Measurements from ENCODE around the gene PPP1R15A.
"Not testable (repeated sequence)": the region's sequence is repeated elsewhere in the genome, so short reads cannot be mapped to it uniquely, and the experiment has no call there.

PPP1R15A gene

DNA sequence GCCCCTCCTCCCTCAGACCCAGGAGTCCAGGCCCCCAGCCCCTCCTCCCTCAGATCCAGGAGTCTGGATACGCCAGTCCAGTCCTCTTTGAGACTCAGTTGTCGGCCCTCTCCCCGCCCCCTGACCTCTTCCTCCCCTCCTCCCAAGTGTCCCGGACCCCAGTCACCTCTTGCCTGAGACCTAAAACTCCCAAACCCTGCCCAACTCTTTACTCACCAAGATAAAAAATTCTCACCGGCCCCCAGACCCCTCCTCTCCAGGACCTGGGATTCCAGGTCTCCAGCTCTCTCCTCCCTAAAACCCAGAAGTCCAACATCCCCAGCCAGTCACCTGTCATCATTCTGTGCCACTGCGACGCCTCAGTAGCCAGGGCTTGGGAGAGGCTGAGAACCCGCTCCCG is 34.5 kb upstream of the PPP1R15A start:
- no peaks in the 10 kb centered on the region for H3K27me3 ChIP-seq (ENCODE audit: control insufficient read depth, insufficient read depth, low read length)
- peak overlapping the region; percentile 35; the same call in 1 of the 2 replicates for H3K4me3 ChIP-seq (ENCODE audit: low read length)
- H3K36me3 ChIP-seq (ENCODE audit: control insufficient read depth, insufficient read depth, low read length) = no peaks in the 10 kb centered on the region
- no CpG with 5 or more reads among the region's 9 CpGs for WGBS (ENCODE audit: insufficient coverage, insufficient read length)
- no peak overlapping the region for H3K27ac ChIP-seq (ENCODE audit: low read length)
- no peaks in the 10 kb centered on the region for H3K9me3 ChIP-seq (ENCODE audit: control insufficient read depth, insufficient read depth, low read length)
- H3K4me1 ChIP-seq (ENCODE audit: control insufficient read depth, insufficient read depth, low read length) = no peaks in the 10 kb centered on the region
- DNase-seq (ENCODE audit: low read depth, low spot score) = no peak

DNA sequence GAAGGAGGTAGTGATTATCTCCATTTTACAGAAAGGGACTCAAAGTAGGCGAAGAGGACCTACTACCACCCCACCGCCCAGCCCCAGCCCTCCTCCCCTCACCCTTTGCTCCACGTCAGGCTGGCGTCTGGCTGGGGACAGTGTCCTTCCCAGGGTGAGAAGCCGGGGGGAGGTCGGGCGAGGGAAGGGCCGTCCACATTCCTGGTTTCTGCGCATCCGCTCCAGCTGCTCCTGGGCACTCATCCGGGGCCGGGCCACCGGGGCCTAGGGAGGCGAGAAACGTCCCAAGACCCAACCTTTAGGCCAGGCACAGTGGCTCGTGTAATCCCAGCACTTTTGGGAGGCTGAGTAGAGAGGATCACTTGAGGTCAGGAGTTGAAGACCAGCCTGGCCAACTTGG is 31.2 kb upstream of the PPP1R15A start:
- H3K27me3 ChIP-seq (ENCODE audit: control insufficient read depth, insufficient read depth, low read length) = no peaks in the 10 kb centered on the region
- H3K36me3 ChIP-seq (ENCODE audit: control insufficient read depth, insufficient read depth, low read length) = no peaks in the 10 kb centered on the region; the same call in 1 of the 2 replicates
- H3K4me3 ChIP-seq (ENCODE audit: low read length) = no peak overlapping the region
- H3K4me1 ChIP-seq (ENCODE audit: control insufficient read depth, insufficient read depth, low read length) = no peaks in the 10 kb centered on the region
- no CpG with 5 or more reads among the region's 16 CpGs for WGBS (ENCODE audit: insufficient coverage, insufficient read length)
- no peaks in the 10 kb centered on the region for H3K9me3 ChIP-seq (ENCODE audit: control insufficient read depth, insufficient read depth, low read length)
- DNase-seq (ENCODE audit: low read depth, low spot score) = no peak
- H3K27ac ChIP-seq (ENCODE audit: low read length) = no peak overlapping the region

DNA sequence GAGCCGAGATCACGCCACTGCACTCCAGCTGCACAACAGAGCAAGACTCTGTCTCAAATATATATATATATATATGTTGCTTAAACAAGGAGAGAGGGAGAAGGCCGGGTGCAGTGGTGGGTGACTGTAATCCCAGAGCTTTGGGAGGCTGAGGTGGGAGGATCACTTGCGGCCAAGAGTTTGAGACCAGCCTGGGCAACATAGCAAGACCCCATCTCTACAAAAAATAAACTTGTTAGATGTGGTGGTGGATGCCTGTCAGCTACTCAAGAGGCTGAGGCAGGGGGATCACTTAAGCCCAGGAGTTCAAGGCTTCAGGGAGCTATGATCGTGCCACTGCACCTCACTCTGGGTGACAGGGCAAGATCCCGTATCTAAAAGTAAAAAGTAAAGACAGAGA is 30.6 kb upstream of the PPP1R15A start:
- Histone ChIP-seq H3K9me3 (ENCODE audit: control insufficient read depth, insufficient read depth, low read length) (no peaks in the 10 kb centered on the region), H3K27me3 (ENCODE audit: control insufficient read depth, insufficient read depth, low read length) (no peaks in the 10 kb centered on the region), H3K36me3 (ENCODE audit: control insufficient read depth, insufficient read depth, low read length) (no peaks in the 10 kb centered on the region; the same call in 1 of the 2 replicates), H3K27ac (ENCODE audit: low read length) (no peak overlapping the region), H3K4me1 (ENCODE audit: control insufficient read depth, insufficient read depth, low read length) (no peaks in the 10 kb centered on the region), H3K4me3 (ENCODE audit: low read length) (no peak overlapping the region)
- no peak for DNase-seq (ENCODE audit: low read depth, low spot score)
- WGBS (ENCODE audit: insufficient coverage, insufficient read length) = no CpG with 5 or more reads among the region's 6 CpGs

DNA sequence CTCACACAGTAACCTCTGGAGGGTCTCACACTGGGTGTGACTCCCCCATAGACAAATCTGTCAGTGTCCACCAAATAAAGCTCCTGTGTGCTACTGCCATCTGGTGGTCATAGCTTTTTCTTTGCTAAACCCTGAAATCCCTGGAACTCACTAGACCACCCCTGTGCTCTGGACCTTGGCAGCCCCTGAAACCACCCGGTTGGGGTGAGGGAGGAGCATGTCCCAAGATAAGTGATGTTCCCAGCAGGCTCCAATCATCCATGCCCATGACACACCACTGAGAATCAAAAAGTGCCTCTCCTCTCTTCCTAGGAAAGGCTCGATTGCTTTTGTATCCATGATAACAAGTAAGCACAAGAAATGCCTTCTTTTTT is 29.4 kb upstream of the PPP1R15A start:
- Histone ChIP-seq H3K27ac (ENCODE audit: low read length) (no peak overlapping the region), H3K4me1 (ENCODE audit: control insufficient read depth, insufficient read depth, low read length) (no peaks in the 10 kb centered on the region), H3K27me3 (ENCODE audit: control insufficient read depth, insufficient read depth, low read length) (no peaks in the 10 kb centered on the region), H3K9me3 (ENCODE audit: control insufficient read depth, insufficient read depth, low read length) (no peaks in the 10 kb centered on the region), H3K36me3 (ENCODE audit: control insufficient read depth, insufficient read depth, low read length) (peaks cover 2% of the 10 kb centered on the region; the same call in 1 of the 2 replicates), H3K4me3 (ENCODE audit: low read length) (no peak overlapping the region)
- no CpG with 5 or more reads among the region's 2 CpGs for WGBS (ENCODE audit: insufficient coverage, insufficient read length)
- no peak for DNase-seq (ENCODE audit: low read depth, low spot score)

DNA sequence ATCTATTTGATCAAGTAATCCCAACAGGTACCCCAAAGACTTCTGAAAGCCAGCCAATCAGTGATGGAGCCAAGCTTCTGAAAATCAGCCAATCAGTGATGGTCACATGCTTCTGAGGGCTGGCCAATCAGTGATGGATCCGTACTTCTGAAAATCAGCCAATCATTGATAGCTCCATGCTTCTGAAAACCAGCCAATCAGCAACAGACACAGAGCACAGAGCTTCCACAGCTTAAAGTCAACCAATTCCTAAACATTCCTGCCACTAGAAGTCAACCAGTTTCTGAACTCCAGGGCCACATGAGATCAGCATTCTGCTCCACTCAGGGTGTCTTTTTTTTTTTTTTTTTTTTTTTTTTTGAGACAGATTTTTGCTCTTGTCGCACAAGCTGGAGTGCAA is 27.7 kb upstream of the PPP1R15A start:
- no CpG with 5 or more reads among the region's 2 CpGs for WGBS (ENCODE audit: insufficient coverage, insufficient read length)
- peaks cover 2% of the 10 kb centered on the region; the same call in 1 of the 2 replicates for H3K36me3 ChIP-seq (ENCODE audit: control insufficient read depth, insufficient read depth, low read length)
- no peaks in the 10 kb centered on the region for H3K4me1 ChIP-seq (ENCODE audit: control insufficient read depth, insufficient read depth, low read length)
- no peaks in the 10 kb centered on the region for H3K27me3 ChIP-seq (ENCODE audit: control insufficient read depth, insufficient read depth, low read length)
- DNase-seq (ENCODE audit: low read depth, low spot score) = no peak
- H3K27ac ChIP-seq (ENCODE audit: low read length) = no peak overlapping the region
- H3K4me3 ChIP-seq (ENCODE audit: low read length) = no peak overlapping the region
- H3K9me3 ChIP-seq (ENCODE audit: control insufficient read depth, insufficient read depth, low read length) = no peaks in the 10 kb centered on the region

DNA sequence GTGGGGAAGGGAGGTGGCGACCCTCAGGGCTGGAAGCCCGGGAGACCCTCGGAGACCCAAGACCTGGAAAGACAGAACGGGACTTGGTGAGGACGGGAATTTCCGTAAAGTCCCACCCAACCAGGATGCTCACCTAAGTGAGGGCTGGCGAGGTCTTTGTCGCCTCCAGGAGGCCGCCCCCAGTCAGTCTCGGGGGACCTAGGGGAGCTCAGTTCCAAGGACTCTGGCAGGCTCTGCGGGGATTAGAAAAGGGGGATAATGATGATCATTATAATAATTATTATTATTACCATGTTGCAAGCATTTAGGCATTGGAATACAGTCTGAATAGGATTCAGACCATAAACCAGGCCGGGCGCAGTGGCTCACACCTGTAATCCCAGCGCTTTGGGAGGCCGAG is 26.8 kb upstream of the PPP1R15A start:
- H3K4me1 ChIP-seq (ENCODE audit: control insufficient read depth, insufficient read depth, low read length) = no peaks in the 10 kb centered on the region
- peaks cover 2% of the 10 kb centered on the region; the same call in 1 of the 2 replicates for H3K36me3 ChIP-seq (ENCODE audit: control insufficient read depth, insufficient read depth, low read length)
- WGBS (ENCODE audit: insufficient coverage, insufficient read length) = no CpG with 5 or more reads among the region's 15 CpGs
- no peaks in the 10 kb centered on the region for H3K9me3 ChIP-seq (ENCODE audit: control insufficient read depth, insufficient read depth, low read length)
- no peak overlapping the region for H3K27ac ChIP-seq (ENCODE audit: low read length)
- no peaks in the 10 kb centered on the region for H3K27me3 ChIP-seq (ENCODE audit: control insufficient read depth, insufficient read depth, low read length)
- H3K4me3 ChIP-seq (ENCODE audit: low read length) = no peak overlapping the region
- DNase-seq (ENCODE audit: low read depth, low spot score) = no peak

DNA sequence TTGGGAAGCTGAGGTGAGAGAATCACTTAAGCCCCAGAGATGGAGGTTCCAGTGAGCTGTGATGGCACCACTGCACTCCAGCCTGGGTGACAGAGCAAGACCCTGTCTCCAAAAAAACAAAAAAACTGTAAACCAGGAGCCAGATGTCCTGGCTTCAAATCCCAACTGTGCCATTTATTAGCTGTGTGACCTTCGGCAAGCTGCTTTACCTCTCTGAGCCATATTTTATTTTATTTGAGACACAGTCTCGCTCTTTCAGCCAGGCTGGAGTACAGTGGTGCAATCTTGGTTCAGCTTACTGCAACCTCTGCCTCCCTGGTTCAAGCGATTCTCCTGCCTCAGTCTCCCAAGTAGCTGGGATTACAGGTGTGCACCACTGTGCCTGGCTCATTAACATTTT is 25.6 kb upstream of the PPP1R15A start:
- H3K4me3 ChIP-seq (ENCODE audit: low read length); H3K36me3 ChIP-seq (ENCODE audit: control insufficient read depth, insufficient read depth, low read length); DNase-seq (ENCODE audit: low read depth, low spot score); H3K9me3 ChIP-seq (ENCODE audit: control insufficient read depth, insufficient read depth, low read length); H3K4me1 ChIP-seq (ENCODE audit: control insufficient read depth, insufficient read depth, low read length); H3K27ac ChIP-seq (ENCODE audit: low read length); H3K27me3 ChIP-seq (ENCODE audit: control insufficient read depth, insufficient read depth, low read length): not testable (repeated sequence)
- WGBS (ENCODE audit: insufficient coverage, insufficient read length) = no CpG with 5 or more reads among the region's 3 CpGs

DNA sequence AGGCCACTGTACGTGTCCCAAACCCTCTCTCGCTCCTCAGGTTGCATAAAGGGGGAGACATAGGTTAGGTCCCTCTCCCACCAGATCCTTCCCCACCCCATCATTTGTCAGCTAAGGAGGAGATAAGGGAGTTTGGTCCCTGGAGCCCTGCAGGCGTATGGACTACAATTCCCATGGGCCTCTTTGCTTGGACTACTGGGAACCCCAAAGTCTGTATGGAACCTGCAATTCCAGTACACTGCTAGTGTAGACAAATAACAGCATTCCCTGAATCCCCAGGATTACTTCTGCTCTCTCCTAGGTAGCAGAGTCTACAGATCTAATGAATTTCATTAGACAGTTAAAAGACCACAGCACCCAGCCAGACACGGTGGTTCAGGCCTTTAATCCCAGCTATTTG is 19.9 kb upstream of the PPP1R15A start:
- H3K36me3 ChIP-seq (ENCODE audit: control insufficient read depth, insufficient read depth, low read length) = peaks cover 2% of the 10 kb centered on the region; the same call in 1 of the 2 replicates
- WGBS (ENCODE audit: insufficient coverage, insufficient read length) = no CpG with 5 or more reads among the region's 4 CpGs
- DNase-seq (ENCODE audit: low read depth, low spot score) = no peak
- H3K27me3 ChIP-seq (ENCODE audit: control insufficient read depth, insufficient read depth, low read length) = no peaks in the 10 kb centered on the region
- H3K27ac ChIP-seq (ENCODE audit: low read length) = no peak overlapping the region
- no peaks in the 10 kb centered on the region for H3K9me3 ChIP-seq (ENCODE audit: control insufficient read depth, insufficient read depth, low read length)
- no peaks in the 10 kb centered on the region; the same call in 1 of the 2 replicates for H3K4me1 ChIP-seq (ENCODE audit: control insufficient read depth, insufficient read depth, low read length)
- H3K4me3 ChIP-seq (ENCODE audit: low read length) = no peak overlapping the region

DNA sequence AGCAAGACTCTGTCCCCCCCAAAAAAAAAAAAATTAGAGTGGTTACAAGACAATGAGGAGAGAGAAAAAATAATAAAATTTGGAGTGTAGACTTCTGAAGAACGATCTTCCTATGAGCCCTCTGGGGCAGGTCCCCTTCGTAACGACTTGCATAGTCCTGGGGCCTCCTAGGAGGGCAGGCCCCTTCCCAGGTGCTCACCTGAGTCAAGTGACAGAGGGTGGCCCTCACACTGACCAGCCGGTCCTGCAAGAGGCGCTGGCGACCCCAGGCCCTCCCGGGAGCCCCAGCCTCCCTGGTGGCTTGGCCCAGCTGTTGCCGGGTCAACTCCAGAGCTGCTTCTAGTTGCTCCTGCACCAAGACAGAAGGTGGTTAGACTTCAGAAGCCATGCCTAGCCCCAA is 18.7 kb upstream of the PPP1R15A start:
- Histone ChIP-seq H3K9me3 (ENCODE audit: control insufficient read depth, insufficient read depth, low read length) (no peaks in the 10 kb centered on the region), H3K4me1 (ENCODE audit: control insufficient read depth, insufficient read depth, low read length) (no peaks in the 10 kb centered on the region; the same call in 1 of the 2 replicates), H3K27me3 (ENCODE audit: control insufficient read depth, insufficient read depth, low read length) (no peaks in the 10 kb centered on the region), H3K27ac (ENCODE audit: low read length) (no peak overlapping the region), H3K36me3 (ENCODE audit: control insufficient read depth, insufficient read depth, low read length) (no peaks in the 10 kb centered on the region), H3K4me3 (ENCODE audit: low read length) (no peak overlapping the region)
- no CpG with 5 or more reads among the region's 8 CpGs for WGBS (ENCODE audit: insufficient coverage, insufficient read length)
- no peak for DNase-seq (ENCODE audit: low read depth, low spot score)

DNA sequence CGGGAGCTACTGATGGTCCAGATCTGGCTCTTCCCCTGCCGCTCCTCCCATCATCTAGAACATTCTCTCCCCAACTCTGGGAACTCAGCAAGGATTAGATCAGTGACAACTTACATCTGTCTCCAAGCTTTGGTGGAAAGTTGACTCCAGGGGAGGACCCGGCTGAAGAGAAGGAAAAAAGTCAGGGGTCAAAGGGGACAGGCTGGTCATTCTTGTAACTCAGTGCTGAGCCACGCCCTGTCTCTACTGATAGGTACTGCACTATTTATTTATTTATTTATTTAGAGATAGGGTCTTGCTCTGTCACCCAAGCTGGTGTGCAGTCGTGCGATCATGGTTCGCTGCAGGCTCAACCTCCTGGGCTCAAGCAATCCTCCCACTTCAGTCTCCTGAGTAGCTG is 18.1 kb upstream of the PPP1R15A start:
- Histone ChIP-seq H3K27me3 (ENCODE audit: control insufficient read depth, insufficient read depth, low read length) (no peaks in the 10 kb centered on the region), H3K9me3 (ENCODE audit: control insufficient read depth, insufficient read depth, low read length) (no peaks in the 10 kb centered on the region), H3K36me3 (ENCODE audit: control insufficient read depth, insufficient read depth, low read length) (no peaks in the 10 kb centered on the region), H3K27ac (ENCODE audit: low read length) (no peak overlapping the region), H3K4me1 (ENCODE audit: control insufficient read depth, insufficient read depth, low read length) (no peaks in the 10 kb centered on the region; the same call in 1 of the 2 replicates), H3K4me3 (ENCODE audit: low read length) (no peak overlapping the region)
- no CpG with 5 or more reads among the region's 7 CpGs for WGBS (ENCODE audit: insufficient coverage, insufficient read length)
- DNase-seq (ENCODE audit: low read depth, low spot score) = no peak

DNA sequence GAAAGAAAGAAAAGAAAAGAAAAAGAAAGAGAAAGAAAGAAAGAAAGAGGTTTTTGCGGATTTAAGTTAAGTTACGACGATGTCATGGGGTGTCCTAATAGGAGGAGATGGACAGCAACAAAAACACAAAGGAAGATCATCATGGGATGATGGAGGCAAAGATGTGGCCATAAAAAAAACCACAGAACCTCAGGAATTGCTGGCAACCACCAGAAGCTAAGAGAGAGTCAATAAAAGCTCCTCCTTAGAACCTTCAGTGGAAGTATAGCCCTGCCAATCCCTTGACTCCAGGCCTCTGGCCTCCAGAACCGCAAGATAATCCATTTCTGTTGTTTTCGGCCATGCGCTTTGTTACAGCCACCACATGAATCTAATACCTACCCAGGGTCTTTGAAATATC is 15.3 kb upstream of the PPP1R15A start:
- Histone ChIP-seq H3K9me3 (ENCODE audit: control insufficient read depth, insufficient read depth, low read length) (no peaks in the 10 kb centered on the region), H3K4me1 (ENCODE audit: control insufficient read depth, insufficient read depth, low read length) (no peaks in the 10 kb centered on the region; the same call in 1 of the 2 replicates), H3K4me3 (ENCODE audit: low read length) (no peak overlapping the region), H3K36me3 (ENCODE audit: control insufficient read depth, insufficient read depth, low read length) (no peaks in the 10 kb centered on the region), H3K27me3 (ENCODE audit: control insufficient read depth, insufficient read depth, low read length) (no peaks in the 10 kb centered on the region), H3K27ac (ENCODE audit: low read length) (no peak overlapping the region)
- 100% methylated on average over 3 of the region's 6 CpGs for WGBS (ENCODE audit: insufficient coverage, insufficient read length)
- DNase-seq (ENCODE audit: low read depth, low spot score) = no peak
